GM12874 (cell line): ENCODE measurements around the gene PIEZO1.

ENCODE experiments used
- CTCF ChIP-seq: IDR thresholded peaks from 2 replicates; pipeline ENCODE4 v1.5.1; 2011; ENCODE audit warnings: low read depth, mild to moderate bottlenecking, control low read depth, low read length, moderate library complexity; ENCODE audit not compliant: insufficient read depth

PIEZO1 gene

GRCh38 chr16:88827727-88828126 is 42.7 kb upstream of the PIEZO1 start:
- TF ChIP-seq CTCF: no peak

GRCh38 chr16:88826070-88826840 is 41.2 kb upstream of the PIEZO1 start:
- TF ChIP-seq CTCF: no peak

GRCh38 chr16:88825146-88825545 is 40.1 kb upstream of the PIEZO1 start:
- no peak for TF ChIP-seq CTCF

- TF ChIP-seq CTCF: no peak
These were observed 39.4 kb upstream of the PIEZO1 start for GRCh38 chr16:88824256-88825077.

GRCh38 chr16:88822281-88823040 is 37.4 kb upstream of the PIEZO1 start:
- no peak for TF ChIP-seq CTCF

GRCh38 chr16:88821168-88821850 is 36.3 kb upstream of the PIEZO1 start:
- no peak for TF ChIP-seq CTCF
